Fibroblast of lung (primary cell): ENCODE results near the gene MAT1A. TPM values are rescaled to one million over a fixed set of nuclear protein-coding genes. Genes with fewer than 3 reads are reported as not detected.

Experiments used
- DNase-seq, 2 donors: peaks; one replicate each; pipeline versions ENCODE4 v3.0.0 to v3.0.0-alpha.2; 2010; ENCODE audit warnings: low read depth in 2 of 2
- H2AFZ ChIP-seq: 2 replicates; pipeline ENCODE4 v1.5.1; 2012; ENCODE audit warnings: low read length, control low read depth, inconsistent platforms
- H3K27ac ChIP-seq: 2 replicates; pipeline ENCODE4 v1.5.1; 2011; ENCODE audit warnings: low read length, control low read depth; ENCODE audit not compliant: insufficient read depth
- H3K27me3 ChIP-seq: 2 replicates; pipeline ENCODE4 v1.5.1; 2011; ENCODE audit warnings: mild to moderate bottlenecking, low read length; ENCODE audit not compliant: control insufficient read depth, insufficient read depth
- H3K36me3 ChIP-seq: 2 replicates; pipeline ENCODE4 v1.5.1; 2011; ENCODE audit warnings: low read length; ENCODE audit not compliant: control insufficient read depth, insufficient read depth
- H3K4me1 ChIP-seq: 2 replicates; pipeline ENCODE4 v1.5.1; 2011; ENCODE audit warnings: low read length; ENCODE audit not compliant: control insufficient read depth, insufficient read depth; ENCODE audit errors: extremely low read depth
- H3K4me2 ChIP-seq: 2 replicates; pipeline ENCODE4 v1.5.1; 2011; ENCODE audit warnings: low read length, control low read depth; ENCODE audit not compliant: insufficient read depth; ENCODE audit errors: extremely low read depth
- H3K4me3 ChIP-seq, 4 experiments: fragments of 200-600 bp in 1 of 4; sonication (generic) in 1 of 4; replicated peaks in 1 of 4; 2 replicates each; pipeline ENCODE4 v1.5.1; 2011 to 2016; ENCODE audit warnings: low read length in 4 of 4, low read depth in 3 of 4, mild to moderate bottlenecking in 3 of 4, control low read depth in 2 of 4, inconsistent platforms in 1 of 4, mixed read lengths in 1 of 4; ENCODE audit not compliant: insufficient read depth in 1 of 4; ENCODE audit errors: control extremely low read depth in 1 of 4
- H3K79me2 ChIP-seq: 2 replicates; pipeline ENCODE4 v1.5.1; 2012; ENCODE audit warnings: mild to moderate bottlenecking, low read length, inconsistent platforms; ENCODE audit not compliant: control insufficient read depth, insufficient read depth
- H3K9ac ChIP-seq: 2 replicates; pipeline ENCODE4 v1.5.1; 2011; ENCODE audit warnings: mild to moderate bottlenecking, low read length, control low read depth; ENCODE audit not compliant: insufficient read depth
- H3K9me3 ChIP-seq: 2 replicates; pipeline ENCODE4 v1.5.1; 2012; ENCODE audit warnings: low read depth, low read length; ENCODE audit not compliant: control insufficient read depth, insufficient read depth
- H4K20me1 ChIP-seq: 2 replicates; pipeline ENCODE4 v1.5.1; 2011; ENCODE audit warnings: low read length; ENCODE audit not compliant: control insufficient read depth, insufficient read depth; ENCODE audit errors: extremely low read depth
- EZH2 ChIP-seq: IDR thresholded peaks from 2 replicates; pipeline ENCODE4 v1.5.1; 2012; ENCODE audit warnings: low read length, control low read depth, mild to moderate bottlenecking; ENCODE audit errors: missing control alignments
- polyA plus RNA-seq, 2 donors: library from polyadenylated mRNA; depleted of rRNA in 1 of 2; stranded (reverse) in 1 of 2; unstranded in 1 of 2; fragments of >200 nt; gene quantifications; 2 replicates each; pipeline ENCODE4 v1.2.1, GENCODE V29; 2011 to 2012; ENCODE audit warnings: missing spikeins in 1 of 2
- total RNA-seq: library from RNA; depleted of rRNA; stranded (reverse); fragments of >200 nt; gene quantifications from 2 replicates; pipeline ENCODE4 v1.2.1, GENCODE V29; 2014
- TF ChIP-seq, protein P1 (sequence below), 2 donors: IDR thresholded peaks in 1 of 2; conservative IDR thresholded peaks in 1 of 2; 1 replicate in 1 of 2; 2 replicates in 1 of 2; pipeline ENCODE4 v1.5.1; 2011 to 2012; ENCODE audit warnings: low read length in 2 of 2, control low read depth in 1 of 2, inconsistent platforms in 1 of 2, low read depth in 1 of 2, mild to moderate bottlenecking in 1 of 2

The MAT1A gene
- total and polyA plus RNA-seq, 2 donors (not counting 1 experiment from before 2014, with no cell fraction given) = not detected

DNA sequence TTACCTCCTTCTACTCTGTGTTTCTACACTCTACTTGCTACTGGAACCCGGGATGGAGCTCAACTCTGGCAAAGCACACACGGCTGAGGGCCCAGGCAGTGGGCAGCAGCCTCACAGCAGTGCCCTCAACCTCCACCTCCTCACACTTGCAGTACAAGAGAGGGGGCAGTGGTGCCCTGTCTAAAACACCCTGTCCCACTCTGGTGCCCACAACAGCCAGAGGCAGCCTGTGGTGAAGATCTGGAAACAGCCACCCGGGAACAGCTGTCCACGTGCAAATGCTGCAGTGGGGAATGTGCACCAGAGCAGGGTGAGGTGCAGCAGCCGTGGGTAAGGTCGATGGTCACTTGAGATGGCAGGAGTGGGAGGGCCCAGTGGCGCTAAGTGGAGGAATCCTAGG lies 13.7 kb downstream of the MAT1A start:
- no peaks in the 10 kb centered on the region for H3K79me2 ChIP-seq
- H3K4me2 ChIP-seq = no peak overlapping the region
- H3K4me1 ChIP-seq = no peaks in the 10 kb centered on the region

DNA sequence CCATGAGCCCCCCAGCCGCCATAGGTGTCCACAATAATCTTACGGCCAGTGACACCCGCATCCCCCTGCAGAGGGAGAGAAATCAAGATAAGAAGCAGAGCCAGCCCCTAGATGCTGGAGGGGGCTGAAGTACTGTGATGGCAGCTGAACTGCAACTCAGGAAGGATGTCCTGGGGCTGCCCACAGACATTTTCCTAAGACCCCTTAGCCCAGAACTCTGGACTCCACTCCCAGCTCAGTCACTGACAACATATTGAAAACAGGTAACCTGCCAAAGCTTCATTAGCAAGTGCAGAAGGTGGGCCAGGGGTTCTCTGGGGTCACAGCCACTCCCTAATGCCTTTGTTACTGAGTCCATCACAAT lies 14.3 kb downstream of the MAT1A start:
- no peaks in the 10 kb centered on the region for H3K9me3 ChIP-seq
- H3K27ac ChIP-seq = no peak overlapping the region
- no peaks in the 10 kb centered on the region for H3K27me3 ChIP-seq
- no peak for DNase-seq
- no peaks in the 10 kb centered on the region for H3K4me1 ChIP-seq
- H2AFZ ChIP-seq = no peak overlapping the region
- H3K4me2 ChIP-seq = no peak overlapping the region
- H3K79me2 ChIP-seq = no peaks in the 10 kb centered on the region
- H4K20me1 ChIP-seq = no peaks in the 10 kb centered on the region
- no peak overlapping the region for H3K4me3 ChIP-seq
- no peaks in the 10 kb centered on the region for H3K36me3 ChIP-seq
- H3K9ac ChIP-seq = no peak overlapping the region
- TF ChIP-seq EZH2 = no peak
- TF ChIP-seq, protein P1, sequence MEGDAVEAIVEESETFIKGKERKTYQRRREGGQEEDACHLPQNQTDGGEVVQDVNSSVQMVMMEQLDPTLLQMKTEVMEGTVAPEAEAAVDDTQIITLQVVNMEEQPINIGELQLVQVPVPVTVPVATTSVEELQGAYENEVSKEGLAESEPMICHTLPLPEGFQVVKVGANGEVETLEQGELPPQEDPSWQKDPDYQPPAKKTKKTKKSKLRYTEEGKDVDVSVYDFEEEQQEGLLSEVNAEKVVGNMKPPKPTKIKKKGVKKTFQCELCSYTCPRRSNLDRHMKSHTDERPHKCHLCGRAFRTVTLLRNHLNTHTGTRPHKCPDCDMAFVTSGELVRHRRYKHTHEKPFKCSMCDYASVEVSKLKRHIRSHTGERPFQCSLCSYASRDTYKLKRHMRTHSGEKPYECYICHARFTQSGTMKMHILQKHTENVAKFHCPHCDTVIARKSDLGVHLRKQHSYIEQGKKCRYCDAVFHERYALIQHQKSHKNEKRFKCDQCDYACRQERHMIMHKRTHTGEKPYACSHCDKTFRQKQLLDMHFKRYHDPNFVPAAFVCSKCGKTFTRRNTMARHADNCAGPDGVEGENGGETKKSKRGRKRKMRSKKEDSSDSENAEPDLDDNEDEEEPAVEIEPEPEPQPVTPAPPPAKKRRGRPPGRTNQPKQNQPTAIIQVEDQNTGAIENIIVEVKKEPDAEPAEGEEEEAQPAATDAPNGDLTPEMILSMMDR (conservative IDR thresholded peaks at IDR 0.05 in 1 of 2, IDR thresholded peaks at IDR 0.05 in 1 of 2; ENCODE audit: low read depth in 1 of 2, low read length in 2 of 2) = no peak

More for the DNA sequence above, 13.7 kb downstream of the MAT1A start:
- no peak overlapping the region for H3K27ac ChIP-seq
- no peak overlapping the region for H3K9ac ChIP-seq
- no peaks in the 10 kb centered on the region for H4K20me1 ChIP-seq
- no peak overlapping the region for H2AFZ ChIP-seq
- no peaks in the 10 kb centered on the region for H3K27me3 ChIP-seq
- TF ChIP-seq, protein P1 (conservative IDR thresholded peaks at IDR 0.05 in 1 of 2, IDR thresholded peaks at IDR 0.05 in 1 of 2; ENCODE audit: low read depth in 1 of 2, low read length in 2 of 2) = no peak
- TF ChIP-seq EZH2 = no peak
- no peaks in the 10 kb centered on the region for H3K36me3 ChIP-seq
- no peaks in the 10 kb centered on the region for H3K9me3 ChIP-seq
- no peak for DNase-seq
- H3K4me3 ChIP-seq = no peak overlapping the region

DNA sequence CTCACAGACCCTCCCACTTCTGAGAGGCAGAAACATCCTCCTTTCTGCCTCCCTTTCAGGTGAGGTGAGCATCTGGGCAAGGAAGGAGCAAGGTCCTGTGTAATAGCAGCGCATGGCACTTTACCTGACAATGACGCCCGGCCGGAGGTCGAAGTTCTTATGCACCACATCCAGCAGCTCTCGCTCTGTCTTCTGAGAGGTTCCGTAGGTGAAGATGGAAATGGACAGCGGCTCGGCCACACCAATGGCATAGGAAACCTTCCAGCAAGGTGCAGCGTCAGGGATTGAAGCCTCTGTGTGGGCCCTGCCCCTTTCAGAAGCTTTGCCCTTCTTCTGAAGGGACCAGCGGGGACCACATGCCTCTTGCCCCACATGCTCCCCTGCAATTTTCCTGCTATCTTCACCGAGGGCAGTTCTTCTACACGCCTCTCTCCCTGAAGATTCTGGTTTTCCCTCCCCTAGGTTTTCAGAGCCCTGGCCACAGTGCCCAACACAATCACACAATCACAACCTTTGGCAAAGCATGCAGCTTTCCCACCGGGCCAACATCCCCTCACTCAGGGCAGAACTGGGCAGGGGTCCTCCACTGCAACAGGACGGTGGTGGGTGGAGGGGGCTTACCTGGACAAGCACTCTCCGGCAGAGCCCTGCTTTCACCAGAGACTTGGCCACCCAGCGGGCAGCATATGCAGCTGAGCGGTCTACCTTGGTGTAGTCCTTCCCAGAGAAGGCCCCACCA lies 14.9 kb downstream of the MAT1A start:
- Histone ChIP-seq H3K4me3 (no peak overlapping the region), H3K9ac (no peak overlapping the region), H4K20me1 (no peaks in the 10 kb centered on the region), H3K27ac (no peak overlapping the region), H3K9me3 (no peaks in the 10 kb centered on the region), H3K27me3 (no peaks in the 10 kb centered on the region), H3K4me1 (no peaks in the 10 kb centered on the region), H3K79me2 (no peaks in the 10 kb centered on the region), H3K4me2 (no peak overlapping the region), H3K36me3 (no peaks in the 10 kb centered on the region), H2AFZ (no peak overlapping the region)
- no peak for DNase-seq
- TF ChIP-seq, protein P1 (conservative IDR thresholded peaks at IDR 0.05 in 1 of 2, IDR thresholded peaks at IDR 0.05 in 1 of 2; ENCODE audit: low read depth in 1 of 2, low read length in 2 of 2) = no peak
- TF ChIP-seq EZH2 = no peak
